HL-60 (cell line): ENCODE results near the gene ALLC.
"Not testable (repeated sequence)": the region's sequence is repeated elsewhere in the genome, so short reads cannot be mapped to it uniquely, and the experiment has no call there.

Source experiments
- DNase-seq, 2 experiments: peaks; one replicate each; pipeline ENCODE4 v3.0.0-alpha.2; 2010 to 2020; ENCODE audit warnings: low read depth in 1 of 2, low spot score in 1 of 2
- H3K27ac ChIP-seq: fragments of 250-450 bp; sonication (Bioruptor Pico); replicated peaks from 2 replicates; pipeline ENCODE4 v1.5.1; 2020; ENCODE audit warnings: mild to moderate bottlenecking, moderate library complexity
- H3K27me3 ChIP-seq: fragments of 250-450 bp; sonication (Bioruptor Pico); 2 replicates; pipeline ENCODE4 v1.5.1; 2021; ENCODE audit warnings: mild to moderate bottlenecking, moderate library complexity; ENCODE audit not compliant: insufficient read depth, poor library complexity, severe bottlenecking
- H3K4me3 ChIP-seq: replicated peaks from 2 replicates; pipeline ENCODE4 v1.5.1; 2011; ENCODE audit warnings: mild to moderate bottlenecking, control low read depth, low read length; ENCODE audit not compliant: insufficient read depth
- CTCF ChIP-seq: IDR thresholded peaks from one replicate; pipeline ENCODE4 v1.5.1; 2011; ENCODE audit warnings: low read length, control low read depth, inconsistent platforms; ENCODE audit not compliant: insufficient read depth
- GABPA ChIP-seq: IDR thresholded peaks from 2 replicates; pipeline ENCODE4 v1.6.1; 2012; ENCODE audit warnings: low read depth
- POLR2AphosphoS5 ChIP-seq: IDR thresholded peaks from 2 replicates; pipeline ENCODE4 v1.6.1; 2012; ENCODE audit warnings: low read depth
- REST ChIP-seq: IDR thresholded peaks from 2 replicates; pipeline ENCODE4 v1.6.1; 2012; ENCODE audit warnings: low read depth; ENCODE audit not compliant: insufficient replicate concordance
- SPI1 ChIP-seq: IDR thresholded peaks from 2 replicates; pipeline ENCODE4 v1.6.1; 2012; ENCODE audit warnings: low read depth, mild to moderate bottlenecking, borderline replicate concordance

Gene ALLC

GRCh38 chr2:3656762-3657721 lies 958 bp upstream of the ALLC start:
- no peak for TF ChIP-seq SPI1
- no peak for TF ChIP-seq REST
- TF ChIP-seq POLR2AphosphoS5 = no peak
- TF ChIP-seq GABPA = no peak
- TF ChIP-seq CTCF = no peak
- Histone ChIP-seq H3K4me3 (no peak overlapping the region), H3K27me3 (peaks cover 6% of the 10 kb centered on the region), H3K27ac (no peak overlapping the region)
- no peak for DNase-seq

- TF ChIP-seq POLR2AphosphoS5 = 0 out of 2 replicates have a peak, but pooled peaks have one; percentile 19
- peak; percentile 70 for TF ChIP-seq SPI1
- no peak for TF ChIP-seq REST
- no peak for TF ChIP-seq GABPA
- H3K4me3 ChIP-seq = no peak overlapping the region
- peak; percentile 36 to 72 for DNase-seq
- peak overlapping the region; percentile 35 for H3K27ac ChIP-seq
- H3K27me3 ChIP-seq = no peaks in the 10 kb centered on the region
Measured at GRCh38 chr2:3659447-3660432, 1.7 kb downstream of the ALLC start.

GRCh38 chr2:3660640-3661039 lies 2.6 kb downstream of the ALLC start:
- not testable (repeated sequence) for H3K27ac ChIP-seq, H3K27me3 ChIP-seq, DNase-seq, H3K4me3 ChIP-seq

- no peak overlapping the region for H3K4me3 ChIP-seq
- no peak for DNase-seq
- TF ChIP-seq GABPA (no peak), CTCF (no peak), REST (no peak), POLR2AphosphoS5 (no peak), SPI1 (no peak)
- H3K27me3 ChIP-seq = no peaks in the 10 kb centered on the region
- no peak overlapping the region for H3K27ac ChIP-seq
Measured at GRCh38 chr2:3661149-3661660, 3.2 kb downstream of the ALLC start.
